ENCODE measurements around the gene CCNK.

CCNK gene

DNA sequence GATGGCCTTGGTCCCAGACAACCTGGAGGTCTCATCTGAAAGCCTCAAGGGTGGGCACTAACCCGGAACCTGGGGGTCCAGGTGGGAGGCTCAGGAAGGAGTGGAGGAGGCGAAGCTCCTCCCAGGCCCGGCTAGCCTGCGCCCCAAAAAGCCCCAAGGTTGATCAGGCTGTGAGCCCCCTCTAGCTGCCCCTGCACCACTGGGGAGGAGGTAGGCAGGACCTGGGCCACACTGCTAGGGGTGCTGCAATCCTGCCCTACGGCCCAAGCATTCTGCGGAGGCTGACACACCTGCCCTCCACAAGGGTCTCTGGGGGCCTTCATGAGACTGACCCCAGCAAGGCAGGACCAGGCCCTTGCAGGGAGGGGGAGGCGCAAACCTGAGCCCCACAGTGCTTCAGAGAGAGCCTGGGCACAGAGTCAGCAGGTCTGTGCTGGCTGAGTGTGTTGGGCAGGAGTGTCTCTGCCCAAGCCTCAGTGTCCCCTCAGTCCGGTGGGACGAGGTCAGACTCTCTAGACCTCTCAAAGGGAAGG, 70.9 kb downstream of the CCNK start:
- DNase-seq (ENCODE audit: low spot score): no peak

DNA sequence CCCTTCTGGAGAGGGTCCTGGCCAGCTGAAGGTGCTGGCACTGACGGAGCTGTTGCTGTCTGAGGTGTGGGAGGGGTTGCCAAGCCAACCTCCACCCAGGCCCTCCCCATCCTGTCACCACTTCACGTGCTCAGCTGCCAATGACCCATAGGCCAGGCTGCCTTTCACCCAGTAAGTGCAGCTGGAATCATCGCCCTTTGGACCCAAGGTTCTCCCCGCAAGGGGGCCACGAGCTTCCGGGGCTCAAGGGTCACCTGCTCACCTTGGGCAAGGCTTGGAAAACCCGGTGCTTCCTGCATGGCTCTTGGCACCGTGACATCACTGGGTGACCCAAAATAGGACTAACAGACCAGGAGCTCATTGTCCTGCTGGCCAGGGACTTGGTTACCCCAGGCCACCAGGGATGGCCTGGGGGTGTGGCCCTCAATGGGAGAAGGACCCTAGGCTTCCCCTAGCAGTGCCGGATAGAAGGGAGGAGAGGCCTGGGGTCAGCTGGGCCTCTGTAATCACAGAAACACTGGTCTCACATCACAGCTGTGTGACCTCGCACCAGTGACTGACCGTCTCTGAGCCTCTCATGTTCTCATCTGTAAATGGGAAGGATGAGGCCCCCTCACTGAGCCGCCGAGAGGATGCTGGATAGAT, 71.5 kb downstream of the CCNK start:
- no peak for DNase-seq (ENCODE audit: low spot score)

DNA sequence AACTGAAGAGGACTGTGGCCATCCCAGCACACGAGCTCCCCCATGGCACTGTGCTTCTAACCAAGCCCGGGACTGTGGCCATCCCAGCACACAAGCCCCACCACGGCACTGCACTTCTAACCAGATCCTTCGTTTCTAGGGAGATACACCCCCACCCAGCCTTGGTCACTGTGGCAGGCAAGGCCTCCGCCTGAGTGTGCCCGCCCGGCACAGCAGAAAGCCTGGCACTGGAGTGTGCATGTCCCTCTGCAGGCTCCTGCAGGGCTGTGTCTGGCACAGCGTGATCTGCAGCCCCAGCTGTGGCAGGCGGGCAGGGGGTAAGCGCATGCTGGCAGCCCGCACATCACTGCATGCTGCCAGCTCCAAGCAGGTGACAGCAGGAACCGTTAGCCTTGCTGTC, 73.0 kb downstream of the CCNK start:
- DNase-seq (ENCODE audit: low spot score): no peak

DNA sequence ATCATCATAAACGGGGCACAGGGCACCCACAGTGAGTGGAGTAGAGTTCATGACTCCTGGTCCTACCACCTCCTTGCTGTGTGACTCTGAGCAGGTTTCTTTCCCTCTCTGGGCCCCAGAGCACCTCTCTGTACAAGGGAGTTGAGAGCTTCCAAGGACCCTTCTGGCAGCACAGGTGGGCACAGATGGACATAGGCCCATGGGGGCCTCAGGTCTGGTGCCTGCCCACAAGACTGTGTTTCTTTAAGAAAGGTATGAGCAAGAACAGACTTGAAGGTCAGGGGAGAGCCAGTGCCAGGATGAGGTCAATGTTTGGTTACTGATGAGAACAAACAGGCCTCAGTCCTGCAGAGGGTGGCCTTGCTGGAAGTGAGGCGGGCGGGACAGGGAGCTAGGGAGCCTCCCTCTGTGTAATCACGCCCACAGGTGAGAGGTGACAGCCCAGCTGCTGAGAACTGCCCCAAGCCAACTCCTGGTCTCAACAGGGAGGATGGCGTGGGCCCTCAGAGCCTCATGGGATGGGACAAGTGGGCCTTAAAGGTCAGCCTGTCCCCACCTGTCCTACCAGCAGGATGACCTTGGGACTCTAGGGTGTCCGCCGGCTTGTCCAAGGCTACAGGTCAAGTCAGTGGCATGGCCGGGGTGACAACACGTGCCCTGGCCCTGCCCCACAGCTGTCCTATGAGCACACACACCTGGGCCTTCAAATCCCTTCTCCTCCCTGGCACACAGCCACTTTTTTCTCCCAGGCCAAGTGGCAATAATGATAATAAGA, 73.7 kb downstream of the CCNK start:
- DNase-seq (ENCODE audit: low spot score): no peak

DNA sequence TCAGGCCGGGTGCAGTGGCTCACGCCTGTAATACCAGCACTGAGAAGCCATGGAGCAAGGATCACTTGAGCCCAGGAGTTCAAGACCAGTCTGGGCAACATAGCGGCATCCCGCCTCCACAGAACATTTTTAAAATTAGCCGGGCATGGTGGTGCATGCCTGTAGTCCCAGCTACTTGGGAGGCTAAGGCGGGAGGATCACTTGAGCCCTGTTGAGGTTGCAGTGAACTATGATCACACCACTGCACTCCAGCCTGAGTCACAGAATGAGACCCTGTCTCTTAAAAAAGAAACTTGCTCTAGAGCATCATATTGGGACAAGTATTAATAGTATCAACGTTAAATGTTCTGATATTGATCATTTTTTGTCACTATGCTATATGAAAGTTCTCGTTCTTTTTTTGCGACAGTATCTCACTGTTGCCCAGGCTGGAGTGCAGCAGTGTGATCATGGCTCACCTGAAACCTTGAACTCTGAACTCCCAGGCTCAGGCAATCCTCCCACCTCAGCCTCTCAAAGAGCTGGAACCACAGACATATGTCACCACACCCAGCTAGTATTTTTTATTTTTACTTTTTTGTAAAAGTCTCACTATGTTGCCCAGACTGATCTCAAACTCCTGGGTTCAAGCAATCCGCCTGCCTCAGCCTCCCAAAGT, 75.1 kb downstream of the CCNK start:
- no peak for DNase-seq (ENCODE audit: low spot score)

DNA sequence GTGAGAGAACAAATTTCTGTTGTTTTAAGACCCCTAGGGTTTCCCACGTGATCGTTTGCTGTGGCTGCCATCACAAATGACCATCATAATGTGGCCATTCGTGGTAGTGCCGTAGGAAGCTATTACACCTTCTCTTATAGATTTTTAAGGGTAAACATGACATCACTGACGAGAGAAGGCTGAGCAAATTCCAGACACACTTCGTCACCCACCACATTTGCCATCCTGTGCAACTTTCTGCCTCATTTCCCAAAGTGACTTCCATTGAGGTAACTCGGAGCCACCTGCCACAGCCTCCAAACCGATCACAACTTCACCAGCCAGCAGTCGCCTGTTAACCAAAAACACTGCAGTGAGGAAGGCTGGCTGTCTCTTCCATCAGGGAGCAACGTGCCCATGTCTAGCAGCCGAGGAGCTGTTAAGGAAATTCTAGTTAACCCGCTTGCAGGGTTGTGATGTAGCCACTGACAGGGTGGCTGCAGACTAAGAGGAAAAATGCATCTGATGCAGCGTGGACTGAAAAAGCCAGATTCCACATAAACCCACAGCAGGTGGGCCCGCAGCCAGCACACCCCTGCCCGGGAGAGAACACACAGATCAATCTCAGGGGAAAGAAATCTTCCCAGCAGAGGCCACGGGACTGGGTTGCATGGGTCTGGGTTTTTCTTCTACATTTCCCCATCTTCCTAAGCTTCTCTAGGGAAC, 78.2 kb downstream of the CCNK start:
- DNase-seq (ENCODE audit: low spot score): no peak

DNA sequence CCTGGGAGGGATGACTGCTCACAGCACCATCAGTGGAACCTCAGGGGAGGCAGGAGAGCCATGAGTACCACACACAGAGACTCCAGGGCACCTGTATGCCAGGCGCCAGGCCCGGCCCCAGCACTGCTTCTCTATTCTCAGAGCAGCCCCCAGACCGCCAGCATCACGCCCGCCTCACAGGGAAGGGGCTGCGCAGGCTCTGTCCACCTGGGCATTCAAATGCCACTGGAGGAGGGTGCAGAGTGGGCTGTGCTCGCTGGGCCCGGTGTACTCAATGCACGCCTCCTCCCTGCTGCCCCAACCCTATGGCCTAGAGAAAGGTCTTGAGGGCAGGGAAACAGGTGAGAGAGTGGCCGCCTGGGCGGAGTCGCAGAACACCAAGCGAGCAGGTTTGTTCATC, 79.2 kb downstream of the CCNK start:
- no peak for DNase-seq (ENCODE audit: low spot score)

DNA sequence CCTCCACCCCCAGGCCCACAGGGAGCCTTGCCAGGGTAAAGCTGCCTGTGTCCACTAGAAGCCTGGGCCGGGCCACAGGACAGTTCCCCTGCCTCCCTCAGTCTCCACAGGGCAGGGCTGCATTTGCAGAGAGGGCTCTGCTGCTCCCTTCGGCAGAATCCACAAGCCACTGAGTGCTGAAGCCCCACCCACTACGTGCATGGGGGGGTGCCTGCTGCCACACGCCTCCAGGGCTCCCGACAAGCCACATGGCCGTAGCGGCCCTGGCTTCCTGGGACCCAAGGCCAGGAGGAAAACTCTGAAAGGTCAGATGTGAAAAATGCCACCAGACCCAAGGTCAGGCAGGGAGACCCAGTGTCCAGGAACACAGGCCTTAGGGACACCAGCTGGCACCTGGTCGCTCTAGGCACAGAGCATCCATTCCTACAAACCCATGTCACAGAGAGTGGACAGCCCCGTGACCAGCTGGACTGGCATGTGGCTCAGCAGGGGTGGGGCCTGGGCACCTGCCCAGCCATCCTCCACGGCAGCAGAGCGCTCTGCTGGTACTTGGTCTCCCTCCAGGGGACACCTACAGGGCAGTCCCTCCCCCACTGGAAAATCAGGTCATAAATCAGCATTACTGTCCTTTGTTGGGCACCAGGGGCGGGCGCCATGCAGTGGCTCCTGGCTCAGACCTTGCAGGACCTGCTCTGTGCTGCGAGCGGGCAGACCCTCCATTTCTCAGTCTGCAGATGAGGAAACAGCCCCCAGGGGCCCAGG, 79.9 kb downstream of the CCNK start:
- DNase-seq (ENCODE audit: low spot score): no peak

DNA sequence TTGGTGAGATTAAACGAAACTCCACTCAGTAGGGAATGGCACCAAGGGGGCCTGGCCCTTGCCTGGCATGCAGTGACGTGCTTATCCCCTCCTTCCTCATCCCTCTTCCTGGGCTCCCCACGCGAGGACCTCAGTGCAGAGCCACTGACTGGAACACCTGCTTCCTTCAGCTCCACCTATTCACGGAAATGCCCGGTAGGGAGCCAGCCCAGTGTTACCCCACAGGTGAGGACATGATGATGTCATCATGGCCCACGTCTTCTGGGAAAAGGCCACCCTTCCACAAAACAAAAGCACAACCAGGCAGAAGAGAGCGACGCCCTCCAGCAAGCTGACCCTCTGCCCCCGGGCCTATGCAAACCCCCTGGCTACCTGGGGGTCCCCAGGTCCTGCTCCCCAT, 80.7 kb downstream of the CCNK start:
- no peak for DNase-seq (ENCODE audit: low spot score)

Measured in AG20443 (cell line).